Uterus (tissue), 2 donors: ENCODE results near the gene CALN1.

ENCODE experiments used
- POLR2A ChIP-seq, 2 donors: fragments of 450-650 bp; IDR thresholded peaks; one replicate each; pipeline ENCODE4 v1.6.1; 2016; ENCODE audit warnings: antibody characterized with exemption in 2 of 2, mild to moderate bottlenecking in 1 of 2, moderate library complexity in 1 of 2
- TF ChIP-seq, protein P1 (sequence below), 4 experiments: fragments of 200-600 bp in 2 of 4; fragments of 450-650 bp in 2 of 4; sonication (generic) in 2 of 4; IDR thresholded peaks; one replicate each; pipeline ENCODE4 v1.5.1; 2016 to 2019; ENCODE audit warnings: antibody characterized with exemption in 4 of 4, mild to moderate bottlenecking in 2 of 4, moderate library complexity in 1 of 4

DNA sequence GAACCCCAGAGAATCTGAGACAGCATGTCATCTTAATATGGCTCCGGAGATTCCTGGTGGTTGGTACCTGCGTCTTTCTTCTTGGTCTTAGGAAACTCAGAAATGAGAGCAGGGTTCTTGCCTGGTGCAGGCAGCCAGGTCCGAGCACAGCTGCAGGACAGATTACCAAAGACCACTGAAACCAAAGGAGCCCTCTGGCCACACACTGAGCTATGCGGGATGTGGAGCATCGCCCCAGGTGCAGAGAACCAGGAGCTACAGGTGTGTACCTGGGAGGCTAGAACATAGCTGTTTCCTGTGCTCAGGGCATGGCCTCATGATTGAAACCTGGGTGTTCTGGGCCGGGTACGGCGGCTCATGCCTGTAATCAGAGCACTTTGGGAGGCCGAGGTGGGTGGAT lies 635.4 kb downstream of the CALN1 start:
- TF ChIP-seq, protein P1, sequence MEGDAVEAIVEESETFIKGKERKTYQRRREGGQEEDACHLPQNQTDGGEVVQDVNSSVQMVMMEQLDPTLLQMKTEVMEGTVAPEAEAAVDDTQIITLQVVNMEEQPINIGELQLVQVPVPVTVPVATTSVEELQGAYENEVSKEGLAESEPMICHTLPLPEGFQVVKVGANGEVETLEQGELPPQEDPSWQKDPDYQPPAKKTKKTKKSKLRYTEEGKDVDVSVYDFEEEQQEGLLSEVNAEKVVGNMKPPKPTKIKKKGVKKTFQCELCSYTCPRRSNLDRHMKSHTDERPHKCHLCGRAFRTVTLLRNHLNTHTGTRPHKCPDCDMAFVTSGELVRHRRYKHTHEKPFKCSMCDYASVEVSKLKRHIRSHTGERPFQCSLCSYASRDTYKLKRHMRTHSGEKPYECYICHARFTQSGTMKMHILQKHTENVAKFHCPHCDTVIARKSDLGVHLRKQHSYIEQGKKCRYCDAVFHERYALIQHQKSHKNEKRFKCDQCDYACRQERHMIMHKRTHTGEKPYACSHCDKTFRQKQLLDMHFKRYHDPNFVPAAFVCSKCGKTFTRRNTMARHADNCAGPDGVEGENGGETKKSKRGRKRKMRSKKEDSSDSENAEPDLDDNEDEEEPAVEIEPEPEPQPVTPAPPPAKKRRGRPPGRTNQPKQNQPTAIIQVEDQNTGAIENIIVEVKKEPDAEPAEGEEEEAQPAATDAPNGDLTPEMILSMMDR (IDR thresholded peaks at IDR 0.05), result no peak
- TF ChIP-seq POLR2A (IDR thresholded peaks at IDR 0.05), result no peak
